GM13977 (cell line): ENCODE data around the gene XPR1.
A peak's percentile ranks its signal among the peaks of the same experiment; 100 is the strongest.

Experiments
- DNase-seq: peaks from one replicate; pipeline ENCODE4 v3.0.0; 2012; ENCODE audit warnings: low spot score
- in situ Hi-C: fragments of 300-500 bp; cut with MboI; formaldehyde crosslinking; loops from one replicate; pipeline ENCODE4 v1.12.0; 2022; ENCODE audit warnings: low sequenced_read_pairs, low pct_unique_long_range_greater_than_20kb, mixed read lengths, inconsistent platforms; ENCODE audit not compliant: unreplicated experiment
- TF ChIP-seq, protein P1 (sequence below): IDR thresholded peaks from 2 replicates; pipeline ENCODE4 v1.5.1; 2012; ENCODE audit warnings: mild to moderate bottlenecking, control low read depth; ENCODE audit not compliant: insufficient read depth; ENCODE audit errors: extremely low read depth, missing control alignments

The XPR1 gene

GRCh38 chr1:180628646-180629045, 3.2 kb upstream of the XPR1 start:
- TF ChIP-seq, protein P1, sequence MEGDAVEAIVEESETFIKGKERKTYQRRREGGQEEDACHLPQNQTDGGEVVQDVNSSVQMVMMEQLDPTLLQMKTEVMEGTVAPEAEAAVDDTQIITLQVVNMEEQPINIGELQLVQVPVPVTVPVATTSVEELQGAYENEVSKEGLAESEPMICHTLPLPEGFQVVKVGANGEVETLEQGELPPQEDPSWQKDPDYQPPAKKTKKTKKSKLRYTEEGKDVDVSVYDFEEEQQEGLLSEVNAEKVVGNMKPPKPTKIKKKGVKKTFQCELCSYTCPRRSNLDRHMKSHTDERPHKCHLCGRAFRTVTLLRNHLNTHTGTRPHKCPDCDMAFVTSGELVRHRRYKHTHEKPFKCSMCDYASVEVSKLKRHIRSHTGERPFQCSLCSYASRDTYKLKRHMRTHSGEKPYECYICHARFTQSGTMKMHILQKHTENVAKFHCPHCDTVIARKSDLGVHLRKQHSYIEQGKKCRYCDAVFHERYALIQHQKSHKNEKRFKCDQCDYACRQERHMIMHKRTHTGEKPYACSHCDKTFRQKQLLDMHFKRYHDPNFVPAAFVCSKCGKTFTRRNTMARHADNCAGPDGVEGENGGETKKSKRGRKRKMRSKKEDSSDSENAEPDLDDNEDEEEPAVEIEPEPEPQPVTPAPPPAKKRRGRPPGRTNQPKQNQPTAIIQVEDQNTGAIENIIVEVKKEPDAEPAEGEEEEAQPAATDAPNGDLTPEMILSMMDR, result no peak
- in situ Hi-C loops, result no loop called here
- DNase-seq, result no peak

- in situ Hi-C loops, result no loop called here
- TF ChIP-seq, protein P1, result no peak
These were observed 1.2 kb upstream of the XPR1 start for GRCh38 chr1:180630408-180631193.

GRCh38 chr1:180631194-180631765, 542 bp upstream of the XPR1 start:
- TF ChIP-seq, protein P1, result no peak
- DNase-seq, result peak; percentile 14
- in situ Hi-C loops, result no loop called here

More at GRCh38 chr1:180630408-180631193, 1.2 kb upstream of the XPR1 start:
- no peak for DNase-seq

- TF ChIP-seq, protein P1, result peak; percentile 56
- in situ Hi-C loops, result no loop called here
- DNase-seq, result peak; percentile 64
These were observed 669 bp downstream of the XPR1 start for GRCh38 chr1:180632326-180633056.

- in situ Hi-C loops, result no loop called here
- TF ChIP-seq, protein P1, result no peak
- no peak for DNase-seq
These were observed 1.5 kb downstream of the XPR1 start for GRCh38 chr1:180633057-180634056.
